Posterior vena cava (tissue), 2 donors: Measurements from ENCODE around the gene DHX32. TPM values are rescaled to one million over a fixed set of nuclear protein-coding genes. Genes with fewer than 3 reads are reported as not detected.
"Not testable (repeated sequence)": the region's sequence is repeated elsewhere in the genome, so short reads cannot be mapped to it uniquely, and the experiment has no call there.

ENCODE experiments used
- DNase-seq: peaks from one replicate; pipeline ENCODE4 v3.0.0-alpha.2; 2020; ENCODE audit warnings: low spot score
- intact Hi-C, 2 donors: fragments of 100-400 bp; cut with DNase I; formaldehyde crosslinking; loops; one replicate each; pipeline versions ENCODE4 v1.14.1 to v1.14.2; 2022 to 2023
- total RNA-seq, 2 donors: library from RNA; stranded (reverse); fragmentation: NEBNext Ultra II Directional; extraction: Animal tissue kit (Norgen Biotek cat#: 25700); gene quantifications; one replicate each; pipeline ENCODE4 v1.2.1, GENCODE V29; 2021
- donor health status: DM: yes; HTN: yes; CAD: no.
- donor health status: DM: yes; HTN: yes; CAD: no.

Gene DHX32
- total RNA-seq, 2 donors from 2014 or later, result 19.0 to 25.1 TPM

GRCh38 chr10:125897317-125897716, 16.2 kb upstream of the DHX32 start:
- intact Hi-C loops, DNase-seq: not testable (repeated sequence)

- DNase-seq, result peak; percentile 97
- intact Hi-C loops, result not testable (repeated sequence)
Measured at GRCh38 chr10:125896088-125896934, 15.2 kb upstream of the DHX32 start, which contains the start of gene FANK1. Gene FANK1 (plus strand): TSS chr10:125896564. CDS start chr10:125896643, 79 bp downstream.

GRCh38 chr10:125895130-125896087, 14.3 kb upstream of the DHX32 start:
- intact Hi-C loops, result not testable (repeated sequence)

GRCh38 chr10:125894176-125894575, 13.1 kb upstream of the DHX32 start:
- DNase-seq, intact Hi-C loops: not testable (repeated sequence)

More at GRCh38 chr10:125895130-125896087, 14.3 kb upstream of the DHX32 start:
- peak; percentile 91 for DNase-seq

DNA sequence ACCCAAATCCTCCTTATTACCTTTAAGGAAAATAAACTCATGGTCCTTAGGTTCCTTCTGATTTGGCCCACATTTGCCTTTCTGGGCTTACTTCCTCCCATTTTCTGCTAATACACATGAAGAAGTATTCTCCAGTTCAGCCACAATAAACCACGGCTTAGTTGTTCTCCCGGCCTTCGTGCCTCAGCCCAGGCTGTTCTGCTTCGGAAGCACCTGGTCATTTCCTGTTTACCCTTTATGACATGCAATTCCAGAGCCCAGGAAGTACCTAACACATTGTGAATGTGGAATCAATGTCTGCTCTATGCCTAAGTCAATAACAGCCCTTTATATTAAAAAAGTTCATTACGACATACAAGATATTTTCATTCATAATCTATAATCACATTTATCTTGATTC, 11.3 kb upstream of the DHX32 start:
- intact Hi-C loops, DNase-seq: not testable (repeated sequence)

DNA sequence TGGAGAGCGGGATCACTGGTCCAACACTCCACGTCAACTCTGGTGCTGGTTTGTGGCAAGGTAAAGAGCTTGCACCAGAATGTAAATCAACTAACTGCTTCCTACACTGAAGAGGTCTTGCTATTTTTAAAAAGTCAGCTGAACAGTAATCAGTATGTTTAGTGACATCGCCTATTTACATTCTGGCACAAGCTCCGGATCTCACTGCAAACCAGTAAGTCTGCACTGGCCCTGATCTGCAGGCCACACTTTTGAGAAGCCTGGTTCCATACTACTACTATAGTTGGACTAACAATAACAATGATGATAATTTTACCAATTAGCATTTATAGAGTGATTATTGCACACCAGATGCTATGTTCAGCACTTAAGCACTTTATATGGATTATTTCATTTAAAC, 8.3 kb upstream of the DHX32 start:
- DNase-seq, intact Hi-C loops: not testable (repeated sequence)

- intact Hi-C loops, result no loop called here
- DNase-seq, result no peak
Measured at GRCh38 chr10:125886914-125887512, 5.9 kb upstream of the DHX32 start.

DNA sequence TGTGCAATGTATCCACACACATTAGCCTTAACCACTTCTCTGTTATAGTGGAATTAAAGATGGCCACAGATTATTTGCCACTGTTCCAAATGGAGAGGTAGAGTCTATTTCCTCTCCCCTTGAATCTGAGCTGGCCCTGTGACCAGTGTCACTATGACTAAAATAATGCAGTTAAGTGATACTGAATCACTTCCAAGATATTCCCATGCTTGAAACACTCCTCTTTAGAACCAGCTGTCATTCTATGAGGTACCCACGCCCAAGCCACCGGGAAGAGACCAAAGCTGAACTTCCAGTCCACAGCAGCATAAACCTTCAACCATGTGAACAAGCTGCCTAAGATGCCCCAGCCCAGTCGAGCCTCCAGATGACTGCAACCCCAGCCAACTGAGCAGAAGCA, 2.1 kb upstream of the DHX32 start:
- intact Hi-C loops, result no loop called here
- DNase-seq, result no peak

GRCh38 chr10:125882596-125882995, 1.5 kb upstream of the DHX32 start:
- intact Hi-C loops, result no loop called here
- DNase-seq, result no peak

DNA sequence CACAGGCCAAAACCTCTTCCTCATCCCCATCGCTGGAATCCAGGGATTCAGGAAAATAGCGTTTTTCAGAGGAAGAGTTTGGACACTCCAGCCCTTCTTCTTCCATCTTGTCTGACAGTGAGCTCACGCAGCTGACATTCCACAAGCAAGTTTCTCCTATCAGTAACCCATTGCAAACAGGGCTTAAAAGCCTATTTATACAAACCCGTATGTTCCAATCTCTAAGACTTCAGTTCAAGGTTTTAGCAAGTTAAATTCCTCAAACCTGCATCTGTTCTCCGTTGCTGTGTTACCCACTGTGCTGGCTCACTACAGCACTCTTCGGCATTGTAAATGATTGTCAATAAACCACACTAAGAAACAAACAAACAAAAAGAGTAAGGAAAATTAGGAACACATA, 373 bp downstream of the DHX32 start:
- DNase-seq, result no peak
- intact Hi-C loops, result no loop called here

DNA sequence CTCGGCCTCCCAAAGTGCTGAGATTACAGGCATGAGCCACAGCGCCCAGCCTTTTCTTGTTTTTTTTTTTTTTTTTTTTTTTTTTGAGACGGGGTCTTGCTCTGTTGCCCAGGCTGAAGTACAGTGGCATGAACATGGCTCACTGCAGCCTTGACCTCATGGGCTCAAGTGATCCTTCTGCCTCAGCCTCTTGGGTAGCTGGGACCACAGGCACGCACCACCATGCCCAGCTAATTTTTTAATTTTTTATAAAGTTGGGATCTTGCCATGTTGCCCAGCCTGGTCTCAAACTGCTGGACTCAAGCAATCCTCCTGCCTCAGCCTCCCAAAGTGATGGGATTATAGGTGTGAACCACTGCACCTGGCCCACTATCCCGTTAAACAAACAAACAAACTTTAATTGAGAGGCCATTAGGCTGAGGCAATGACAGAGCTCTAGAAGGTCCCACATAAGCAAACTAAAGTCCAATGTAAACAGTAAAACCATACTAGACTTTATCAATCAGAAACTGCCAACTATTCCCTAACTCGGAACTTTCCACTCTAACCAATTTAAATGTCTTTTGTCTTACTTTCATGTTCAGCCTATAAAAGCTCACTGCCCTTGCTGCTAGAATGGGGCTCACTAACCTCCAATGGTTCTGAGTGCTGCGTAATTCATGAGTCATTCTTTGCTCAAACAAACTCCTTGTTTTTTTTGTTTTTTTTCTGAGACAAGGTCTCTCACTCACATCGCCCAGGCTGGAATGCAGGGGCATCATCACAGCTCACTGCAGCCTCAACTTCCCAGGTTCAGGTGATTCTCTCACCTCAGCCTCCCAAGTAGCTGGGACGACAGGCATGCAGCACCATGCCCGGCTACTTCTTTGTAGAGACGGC, 1.9 kb downstream of the DHX32 start:
- no peak for DNase-seq
- intact Hi-C loops, result no loop called here

GRCh38 chr10:125871338-125871737, 9.8 kb downstream of the DHX32 start:
- intact Hi-C loops, result no loop called here
- no peak for DNase-seq

GRCh38 chr10:125868372-125868975, 12.6 kb downstream of the DHX32 start:
- intact Hi-C loops, result no loop called here
- no peak for DNase-seq

DNA sequence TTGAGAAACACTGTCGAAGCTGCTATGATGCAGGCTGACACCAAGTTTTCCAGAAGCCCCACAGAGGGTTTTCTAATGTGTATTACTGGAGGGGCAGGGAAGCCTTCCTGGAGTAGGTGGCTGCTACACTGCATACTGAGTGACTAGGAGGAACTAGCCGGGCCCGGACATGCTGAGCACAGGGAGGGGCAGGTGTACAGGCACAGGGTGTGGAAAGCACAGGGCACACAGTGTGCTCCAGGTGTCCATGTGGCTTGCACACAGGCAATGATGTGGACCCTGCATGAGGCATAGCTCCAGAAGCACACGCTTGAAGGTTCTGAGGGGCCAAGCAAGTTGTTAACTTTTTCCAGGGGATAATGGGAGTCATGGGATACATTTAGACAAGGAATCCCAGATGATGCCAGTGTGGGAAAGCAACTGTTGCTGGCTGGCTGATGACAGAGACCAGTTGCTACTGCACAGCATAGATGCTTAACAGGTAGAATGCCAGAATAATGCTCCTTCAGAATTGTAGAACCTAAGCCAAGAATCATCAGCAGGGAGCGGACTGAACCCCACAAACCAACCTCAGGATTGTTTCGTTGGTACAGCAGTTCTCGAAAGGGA, 14.6 kb downstream of the DHX32 start:
- DNase-seq, result no peak
- intact Hi-C loops, result no loop called here

- intact Hi-C loops, result no loop called here
- DNase-seq, result no peak
Measured at GRCh38 chr10:125865120-125865519, 16.0 kb downstream of the DHX32 start.

DNA sequence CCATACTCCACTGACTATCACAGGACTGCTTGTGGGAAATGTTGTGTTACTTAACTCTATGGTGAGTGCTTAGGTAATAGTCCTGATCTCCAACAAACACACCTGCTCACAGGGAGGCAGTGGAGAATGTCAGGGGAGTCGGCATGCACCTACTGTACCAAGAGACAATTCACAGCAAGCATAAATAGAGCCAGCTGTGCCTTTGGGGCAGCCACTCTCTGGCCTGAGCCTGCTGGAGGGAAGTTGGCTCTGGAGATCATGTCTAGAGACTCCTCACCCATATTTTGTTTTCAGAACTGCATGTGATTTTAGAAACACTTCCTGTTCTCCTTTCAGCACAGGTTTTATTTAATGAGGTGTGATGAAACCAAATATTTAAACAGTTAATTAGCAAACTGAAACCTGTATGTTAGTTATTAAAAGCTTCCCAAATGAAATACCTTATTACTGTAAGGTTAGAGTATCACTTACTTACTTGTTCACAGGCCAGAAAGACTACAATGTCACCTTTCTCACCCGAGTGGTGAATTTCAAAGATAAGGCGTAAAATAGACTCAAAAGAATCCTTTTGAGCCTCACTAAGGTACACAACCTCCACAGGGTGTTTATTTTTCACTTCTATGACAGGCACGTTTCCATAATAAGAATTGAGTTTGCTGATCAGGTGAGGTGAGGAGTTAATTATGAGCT, 21.8 kb downstream of the DHX32 start:
- no peak for DNase-seq
- intact Hi-C loops, result no loop called here

GRCh38 chr10:125857185-125857760, 23.8 kb downstream of the DHX32 start:
- no peak for DNase-seq
- intact Hi-C loops, result no loop called here
